ENCODE data around the gene RTTN.
"Not testable (repeated sequence)": the region's sequence is repeated elsewhere in the genome, so short reads cannot be mapped to it uniquely, and the experiment has no call there.

RTTN gene

GRCh38 chr18:69982417-69982816 lies 223.1 kb downstream of the RTTN start:
- DNase-seq: no peak
- intact Hi-C loops (cut with DNase I): no loop called here

- DNase-seq: no peak
Observed at GRCh38 chr18:69981948-69982347, 223.5 kb downstream of the RTTN start.

GRCh38 chr18:69980982-69981804 lies 224.3 kb downstream of the RTTN start:
- DNase-seq: no peak
- intact Hi-C loops (cut with DNase I): no loop called here

More at GRCh38 chr18:69981948-69982347, 223.5 kb downstream of the RTTN start:
- intact Hi-C loops (cut with DNase I): no loop called here

- intact Hi-C loops (cut with DNase I): no loop called here
- DNase-seq: no peak
Observed at GRCh38 chr18:69980509-69980908, 225.0 kb downstream of the RTTN start.

GRCh38 chr18:69978732-69979715 lies 226.5 kb downstream of the RTTN start:
- intact Hi-C loops (cut with DNase I): no loop called here
- DNase-seq: no peak

GRCh38 chr18:69975294-69975693 lies 230.2 kb downstream of the RTTN start:
- DNase-seq; intact Hi-C loops (cut with DNase I): not testable (repeated sequence)

- DNase-seq: no peak
- intact Hi-C loops (cut with DNase I): no loop called here
Observed at GRCh38 chr18:69974365-69974764, 231.1 kb downstream of the RTTN start.

- intact Hi-C loops (cut with DNase I): no loop called here
- no peak for DNase-seq
Observed at GRCh38 chr18:69969491-69969890, 236.0 kb downstream of the RTTN start.

GRCh38 chr18:69968039-69968438 lies 237.4 kb downstream of the RTTN start:
- intact Hi-C loops (cut with DNase I): no loop called here
- DNase-seq: no peak

GRCh38 chr18:69963196-69963595 lies 242.3 kb downstream of the RTTN start:
- intact Hi-C loops (cut with DNase I): no loop called here
- no peak for DNase-seq

GRCh38 chr18:69961718-69962117 lies 243.8 kb downstream of the RTTN start:
- intact Hi-C loops (cut with DNase I): no loop called here
- no peak for DNase-seq

- intact Hi-C loops (cut with DNase I): no loop called here
Observed at GRCh38 chr18:69958422-69958821, 247.1 kb downstream of the RTTN start.

GRCh38 chr18:69957747-69958146 lies 247.7 kb downstream of the RTTN start:
- no peak for DNase-seq

More at GRCh38 chr18:69958422-69958821, 247.1 kb downstream of the RTTN start:
- no peak for DNase-seq

GRCh38 chr18:69956665-69957620 lies 248.5 kb downstream of the RTTN start:
- intact Hi-C loops (cut with DNase I): no loop called here
- DNase-seq: no peak

More at GRCh38 chr18:69957747-69958146, 247.7 kb downstream of the RTTN start:
- intact Hi-C loops (cut with DNase I): no loop called here

GRCh38 chr18:69956057-69956456 lies 249.4 kb downstream of the RTTN start:
- DNase-seq: no peak
- intact Hi-C loops (cut with DNase I): no loop called here

GRCh38 chr18:69954719-69955480 lies 250.6 kb downstream of the RTTN start:
- DNase-seq: no peak
- intact Hi-C loops (cut with DNase I): no loop called here

- intact Hi-C loops (cut with DNase I): no loop called here
- no peak for DNase-seq
Observed at GRCh38 chr18:69953191-69953590, 252.3 kb downstream of the RTTN start.

Measured in posterior cingulate gyrus (tissue), 11 donors.